ENCODE data around the gene OSCP1.
A peak's percentile ranks its signal among the peaks of the same experiment; 100 is the strongest.

OSCP1 gene

DNA sequence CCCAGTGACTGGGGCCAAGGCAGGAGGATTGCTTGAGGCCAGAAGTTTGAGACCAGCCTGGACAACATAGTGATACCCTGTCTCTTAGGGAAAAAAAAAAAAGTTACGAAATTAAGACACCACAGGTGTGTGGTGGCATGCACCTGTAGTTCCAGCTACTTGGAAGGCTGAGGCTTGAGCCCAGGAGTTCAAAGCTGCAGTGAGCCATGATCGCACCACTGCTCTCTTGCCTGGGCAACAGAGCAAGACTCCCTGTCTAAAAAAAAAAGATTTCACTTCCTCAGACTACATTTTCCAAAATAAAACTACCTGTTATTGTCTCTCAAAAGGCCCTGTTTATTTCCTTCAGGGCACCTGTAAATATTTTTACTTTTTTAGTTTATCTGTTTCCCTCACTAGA is 59.8 kb downstream of the OSCP1 start:
- Histone ChIP-seq H3K23ac (ENCODE audit: low read length in 2 of 2) (no peak overlapping the region), H2AK5ac (ENCODE audit: low read length, severe bottlenecking) (no peak overlapping the region), H3K36me3 (ENCODE audit: control insufficient read depth in 1 of 2, insufficient read depth in 2 of 2, low read depth in 1 of 2, low read length in 2 of 2) (peaks cover 43 to 47% of the 10 kb centered on the region in 2 experiments), H4K8ac (ENCODE audit: low read length) (no peak overlapping the region), H3K14ac (ENCODE audit: low read length in 2 of 2) (no peak overlapping the region), H3K27me3 (ENCODE audit: control insufficient read depth in 1 of 2, insufficient read depth in 1 of 2, low read length in 2 of 2) (no peaks in the 10 kb centered on the region), H2BK15ac (ENCODE audit: low read depth, poor library complexity, severe bottlenecking) (no peak overlapping the region), H3K4ac (ENCODE audit: low read depth in 1 of 2, low read length in 2 of 2) (no peak overlapping the region), H4K91ac (ENCODE audit: low read length) (no peak overlapping the region), H3K27ac (ENCODE audit: low read length, poor library complexity, severe bottlenecking) (no peak overlapping the region), H3K79me1 (replicated peaks; ENCODE audit: low read length, poor library complexity, severe bottlenecking) (peaks cover 28% of the 10 kb centered on the region), H2BK120ac (ENCODE audit: low read depth, low read length) (no peak overlapping the region), H3K9ac (ENCODE audit: low read length) (no peak overlapping the region), H2AFZ (ENCODE audit: low read depth, low read length) (no peak overlapping the region), H3K18ac (ENCODE audit: low read depth in 1 of 2, low read length in 2 of 2) (no peak overlapping the region), H3K4me2 (ENCODE audit: low read length, poor library complexity, severe bottlenecking) (no peak overlapping the region), H3K4me1 (ENCODE audit: control insufficient read depth, insufficient read depth, low read depth, low read length) (peaks cover 10% of the 10 kb centered on the region), H2BK12ac (ENCODE audit: low read length in 2 of 2) (no peak overlapping the region), H2BK5ac (ENCODE audit: low read depth, low read length, poor library complexity, severe bottlenecking) (no peak overlapping the region), H3K9me3 (ENCODE audit: control insufficient read depth, low read length) (no peaks in the 10 kb centered on the region), H3K4me3 (ENCODE audit: insufficient read depth in 1 of 2, low read depth in 1 of 2, low read length in 2 of 2) (no peak overlapping the region)
- WGBS, result 94% methylated on average over 2 of the region's 2 CpGs
- DNase-seq, result no peak

DNA sequence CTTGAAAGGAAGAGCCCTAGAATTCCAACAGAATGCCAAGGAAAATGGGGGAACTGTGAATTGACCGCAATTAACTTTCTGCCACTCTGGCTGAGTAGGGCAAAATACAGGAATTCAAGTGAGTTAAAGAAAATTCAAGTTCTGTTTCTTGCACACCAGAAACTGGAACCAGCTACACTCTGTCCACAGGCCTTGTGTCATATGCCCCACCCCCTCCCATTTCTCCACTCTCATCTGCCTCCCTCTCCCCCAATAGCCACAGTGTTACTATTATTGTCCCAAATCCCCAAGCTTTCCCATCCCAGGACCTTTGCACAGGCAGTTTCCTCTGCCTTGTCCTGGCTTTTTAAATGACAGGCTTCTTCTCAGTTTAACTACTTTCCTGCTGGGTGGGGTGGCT is 60.3 kb downstream of the OSCP1 start:
- Histone ChIP-seq H4K8ac (ENCODE audit: low read length) (no peak overlapping the region), H3K4me2 (ENCODE audit: low read length, poor library complexity, severe bottlenecking) (no peak overlapping the region), H2AFZ (ENCODE audit: low read depth, low read length) (no peak overlapping the region), H3K4me1 (ENCODE audit: control insufficient read depth, insufficient read depth, low read depth, low read length) (peaks cover 10% of the 10 kb centered on the region), H3K36me3 (ENCODE audit: control insufficient read depth in 1 of 2, insufficient read depth in 2 of 2, low read depth in 1 of 2, low read length in 2 of 2) (peaks cover 43 to 47% of the 10 kb centered on the region in 2 experiments), H2BK120ac (ENCODE audit: low read depth, low read length) (no peak overlapping the region), H2BK12ac (ENCODE audit: low read length in 2 of 2) (no peak overlapping the region), H2AK5ac (ENCODE audit: low read length, severe bottlenecking) (no peak overlapping the region), H3K27ac (ENCODE audit: low read length, poor library complexity, severe bottlenecking) (no peak overlapping the region), H3K14ac (ENCODE audit: low read length in 2 of 2) (no peak overlapping the region), H3K9me3 (ENCODE audit: control insufficient read depth, low read length) (no peaks in the 10 kb centered on the region), H3K4ac (ENCODE audit: low read depth in 1 of 2, low read length in 2 of 2) (no peak overlapping the region), H3K18ac (ENCODE audit: low read depth in 1 of 2, low read length in 2 of 2) (no peak overlapping the region), H2BK5ac (ENCODE audit: low read depth, low read length, poor library complexity, severe bottlenecking) (no peak overlapping the region), H3K9ac (ENCODE audit: low read length) (peak overlapping the region; percentile 31), H3K4me3 (ENCODE audit: insufficient read depth in 1 of 2, low read depth in 1 of 2, low read length in 2 of 2) (no peak overlapping the region), H3K79me1 (replicated peaks; ENCODE audit: low read length, poor library complexity, severe bottlenecking) (peaks cover 28% of the 10 kb centered on the region), H2BK15ac (ENCODE audit: low read depth, poor library complexity, severe bottlenecking) (no peak overlapping the region), H4K91ac (ENCODE audit: low read length) (no peak overlapping the region), H3K23ac (ENCODE audit: low read length in 2 of 2) (no peak overlapping the region), H3K27me3 (ENCODE audit: control insufficient read depth in 1 of 2, insufficient read depth in 1 of 2, low read length in 2 of 2) (no peaks in the 10 kb centered on the region)
- no peak for DNase-seq
- WGBS, result 89% methylated on average over 1 of the region's 1 CpG

DNA sequence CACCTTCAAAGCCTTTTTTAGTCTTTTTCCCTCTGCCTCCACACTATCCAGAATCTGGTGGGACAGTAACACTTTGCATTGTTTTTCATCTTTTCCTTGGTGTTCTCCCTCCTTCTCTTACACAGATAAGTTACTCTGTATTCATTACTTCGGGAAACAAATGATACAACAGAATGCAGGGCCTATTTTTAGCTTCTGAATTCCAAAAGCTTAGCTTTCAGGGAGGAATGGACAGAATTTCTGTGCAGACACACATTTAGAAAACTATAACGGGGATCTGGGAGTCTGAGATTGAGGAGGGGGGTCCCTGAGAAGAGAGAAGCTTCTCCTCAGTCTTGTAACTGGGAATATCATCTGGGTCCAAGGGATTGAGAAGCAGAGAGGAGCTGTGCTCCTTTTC is 61.0 kb downstream of the OSCP1 start:
- Histone ChIP-seq H3K9ac (ENCODE audit: low read length) (peak overlapping the region; percentile 31), H3K9me3 (ENCODE audit: control insufficient read depth, low read length) (no peaks in the 10 kb centered on the region), H3K36me3 (ENCODE audit: control insufficient read depth in 1 of 2, insufficient read depth in 2 of 2, low read depth in 1 of 2, low read length in 2 of 2) (peaks cover 40 to 47% of the 10 kb centered on the region in 2 experiments), H2AFZ (ENCODE audit: low read depth, low read length) (no peak overlapping the region), H2BK12ac (ENCODE audit: low read length in 2 of 2) (no peak overlapping the region), H3K4me1 (ENCODE audit: control insufficient read depth, insufficient read depth, low read depth, low read length) (peaks cover 10% of the 10 kb centered on the region), H2BK5ac (ENCODE audit: low read depth, low read length, poor library complexity, severe bottlenecking) (no peak overlapping the region), H3K4me3 (ENCODE audit: insufficient read depth in 1 of 2, low read depth in 1 of 2, low read length in 2 of 2) (no peak overlapping the region), H3K27ac (ENCODE audit: low read length, poor library complexity, severe bottlenecking) (no peak overlapping the region), H4K91ac (ENCODE audit: low read length) (no peak overlapping the region), H3K23ac (ENCODE audit: low read length in 2 of 2) (no peak overlapping the region), H3K18ac (ENCODE audit: low read depth in 1 of 2, low read length in 2 of 2) (no peak overlapping the region), H4K8ac (ENCODE audit: low read length) (peak overlapping the region; percentile 14), H2BK15ac (ENCODE audit: low read depth, poor library complexity, severe bottlenecking) (no peak overlapping the region), H2BK120ac (ENCODE audit: low read depth, low read length) (no peak overlapping the region), H3K14ac (ENCODE audit: low read length in 2 of 2) (no peak overlapping the region), H3K4me2 (ENCODE audit: low read length, poor library complexity, severe bottlenecking) (no peak overlapping the region), H3K4ac (ENCODE audit: low read depth in 1 of 2, low read length in 2 of 2) (no peak overlapping the region), H3K79me1 (replicated peaks; ENCODE audit: low read length, poor library complexity, severe bottlenecking) (peaks cover 27% of the 10 kb centered on the region), H3K27me3 (ENCODE audit: control insufficient read depth in 1 of 2, insufficient read depth in 1 of 2, low read length in 2 of 2) (no peaks in the 10 kb centered on the region), H2AK5ac (ENCODE audit: low read length, severe bottlenecking) (peak overlapping the region; percentile 17)
- WGBS, result 95% methylated on average over 2 of the region's 2 CpGs
- DNase-seq, result no peak

GRCh38 chr1:36387141-36387949 is 62.9 kb downstream of the OSCP1 start:
- Histone ChIP-seq H2BK15ac (ENCODE audit: low read depth, poor library complexity, severe bottlenecking) (peak overlapping the region; percentile 88), H3K27ac (ENCODE audit: low read length, poor library complexity, severe bottlenecking) (peak overlapping the region; percentile 100), H3K27me3 (ENCODE audit: control insufficient read depth in 1 of 2, insufficient read depth in 1 of 2, low read length in 2 of 2) (no peaks in the 10 kb centered on the region), H3K36me3 (ENCODE audit: control insufficient read depth in 1 of 2, insufficient read depth in 2 of 2, low read depth in 1 of 2, low read length in 2 of 2) (peaks cover 24 to 28% of the 10 kb centered on the region in 2 experiments), H3K23ac (ENCODE audit: low read length in 2 of 2) (no peak overlapping the region), H2AK5ac (ENCODE audit: low read length, severe bottlenecking) (peak overlapping the region; percentile 95), H2BK5ac (ENCODE audit: low read depth, low read length, poor library complexity, severe bottlenecking) (peak overlapping the region; percentile 3), H3K4ac (ENCODE audit: low read depth in 1 of 2, low read length in 2 of 2) (peak overlapping the region; percentile 78 to 83), H3K9me3 (ENCODE audit: control insufficient read depth, low read length) (no peaks in the 10 kb centered on the region), H2BK12ac (ENCODE audit: low read length in 2 of 2) (peak overlapping the region; percentile 95 to 99), H3K14ac (ENCODE audit: low read length in 2 of 2) (peak overlapping the region in 1 of 2 experiments; percentile 45), H3K4me1 (ENCODE audit: control insufficient read depth, insufficient read depth, low read depth, low read length) (peaks cover 15% of the 10 kb centered on the region), H3K79me1 (replicated peaks; ENCODE audit: low read length, poor library complexity, severe bottlenecking) (peaks cover 14% of the 10 kb centered on the region), H3K4me3 (ENCODE audit: insufficient read depth in 1 of 2, low read depth in 1 of 2, low read length in 2 of 2) (peak overlapping the region in 1 of 2 experiments; percentile 68), H3K9ac (ENCODE audit: low read length) (peak overlapping the region; percentile 99), H3K4me2 (ENCODE audit: low read length, poor library complexity, severe bottlenecking) (peak overlapping the region; percentile 60), H2BK120ac (ENCODE audit: low read depth, low read length) (peak overlapping the region; percentile 75), H2AFZ (ENCODE audit: low read depth, low read length) (no peak overlapping the region), H3K18ac (ENCODE audit: low read depth in 1 of 2, low read length in 2 of 2) (peak overlapping the region; percentile 95), H4K8ac (ENCODE audit: low read length) (peak overlapping the region; percentile 92), H4K91ac (ENCODE audit: low read length) (peak overlapping the region; percentile 98)
- 28% methylated on average over 9 of the region's 10 CpGs for WGBS
- DNase-seq, result peak; percentile 95

Measured in mesenchymal stem cell (in vitro differentiated cells and primary cell).